HG03342 (cell line): ENCODE results near the gene SMC4.
"Not testable (repeated sequence)": the region's sequence is repeated elsewhere in the genome, so short reads cannot be mapped to it uniquely, and the experiment has no call there.

Experiments
- ATAC-seq: cut with Tn5 transposase; IDR thresholded peaks from one replicate; pipeline ENCODE4 v1.9.1; 2021; ENCODE audit warnings: mild to moderate bottlenecking, moderate library complexity; ENCODE audit not compliant: unreplicated experiment

Gene SMC4

GRCh38 chr3:160440687-160441086 is 41.2 kb downstream of the SMC4 start:
- ATAC-seq = no peak

- no peak for ATAC-seq
Observed at GRCh38 chr3:160444411-160444810, 45.0 kb downstream of the SMC4 start.

GRCh38 chr3:160445854-160446253 is 46.4 kb downstream of the SMC4 start:
- no peak for ATAC-seq

GRCh38 chr3:160446522-160447056 is 47.1 kb downstream of the SMC4 start:
- ATAC-seq = no peak

- no peak for ATAC-seq
Observed at GRCh38 chr3:160447544-160447943, 48.1 kb downstream of the SMC4 start.

- peak; percentile 45 for ATAC-seq
Observed at GRCh38 chr3:160448845-160449635, 49.6 kb downstream of the SMC4 start.

- ATAC-seq = peak; percentile 97
Observed at GRCh38 chr3:160449636-160450598, 50.5 kb downstream of the SMC4 start, which contains the start of gene TRIM59. Gene TRIM59 (minus strand): TSS chr3:160449786. CDS start chr3:160439183, 10,603 bp downstream.

GRCh38 chr3:160450846-160451245 is 51.4 kb downstream of the SMC4 start:
- ATAC-seq = no peak

GRCh38 chr3:160451602-160452001 is 52.2 kb downstream of the SMC4 start:
- ATAC-seq = no peak

- not testable (repeated sequence) for ATAC-seq
Observed at GRCh38 chr3:160452251-160452650, 52.8 kb downstream of the SMC4 start.

GRCh38 chr3:160454995-160455394 is 55.5 kb downstream of the SMC4 start:
- ATAC-seq = no peak

- no peak for ATAC-seq
Observed at GRCh38 chr3:160455846-160456245, 56.4 kb downstream of the SMC4 start.

GRCh38 chr3:160458151-160458550 is 58.7 kb downstream of the SMC4 start:
- ATAC-seq = no peak

GRCh38 chr3:160459450-160459970 is 60.1 kb downstream of the SMC4 start:
- no peak for ATAC-seq

GRCh38 chr3:160460033-160460432 is 60.6 kb downstream of the SMC4 start:
- ATAC-seq = no peak

GRCh38 chr3:160464321-160464720 is 64.9 kb downstream of the SMC4 start:
- no peak for ATAC-seq

GRCh38 chr3:160464971-160465370 is 65.5 kb downstream of the SMC4 start:
- no peak for ATAC-seq

- ATAC-seq = no peak
Observed at GRCh38 chr3:160470181-160470580, 70.7 kb downstream of the SMC4 start.

- ATAC-seq = no peak
Observed at GRCh38 chr3:160471892-160472291, 72.4 kb downstream of the SMC4 start.

- peak; percentile 65 for ATAC-seq
Observed at GRCh38 chr3:160472344-160472743, 72.9 kb downstream of the SMC4 start.

- ATAC-seq = no peak
Observed at GRCh38 chr3:160473221-160473620, 73.8 kb downstream of the SMC4 start.
